OCI-LY7 (cell line): Measurements from ENCODE around the gene IMMP2L.

Experiments used
- EZH2phosphoT487 ChIP-seq: fragments of 200-600 bp; sonication (generic); IDR thresholded peaks from 2 replicates; pipeline ENCODE4 v1.6.1; 2018; ENCODE audit warnings: low read depth, borderline replicate concordance, mild to moderate bottlenecking, mixed run types, antibody characterized with exemption, low read length, moderate library complexity, mixed read lengths
- TF ChIP-seq, protein P1 (sequence below): fragments of 200-600 bp; sonication (generic); conservative IDR thresholded peaks from 2 replicates; pipeline ENCODE4 v1.5.1; 2014; ENCODE audit warnings: mild to moderate bottlenecking, antibody characterized with exemption, low read length, moderate library complexity, mixed read lengths

DNA sequence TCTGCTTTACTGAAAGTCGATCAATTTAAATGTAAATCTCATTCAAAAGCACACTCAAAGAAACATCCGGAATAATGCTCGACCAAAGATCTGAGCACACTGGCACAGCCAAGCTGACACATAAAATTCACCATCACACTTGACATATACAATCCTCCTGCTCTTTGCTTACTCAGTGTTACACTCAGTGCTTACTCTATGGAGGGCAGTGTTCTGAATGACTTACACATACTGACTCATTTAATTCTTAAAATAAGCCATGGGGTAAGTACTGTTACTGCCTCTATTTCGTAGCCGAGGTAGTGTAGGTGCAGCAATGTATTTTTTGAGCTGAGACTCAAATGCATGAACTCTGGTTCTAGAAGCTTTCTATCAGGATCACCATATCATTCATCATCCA lies 892.9 kb downstream of the IMMP2L start:
- TF ChIP-seq, protein P1, sequence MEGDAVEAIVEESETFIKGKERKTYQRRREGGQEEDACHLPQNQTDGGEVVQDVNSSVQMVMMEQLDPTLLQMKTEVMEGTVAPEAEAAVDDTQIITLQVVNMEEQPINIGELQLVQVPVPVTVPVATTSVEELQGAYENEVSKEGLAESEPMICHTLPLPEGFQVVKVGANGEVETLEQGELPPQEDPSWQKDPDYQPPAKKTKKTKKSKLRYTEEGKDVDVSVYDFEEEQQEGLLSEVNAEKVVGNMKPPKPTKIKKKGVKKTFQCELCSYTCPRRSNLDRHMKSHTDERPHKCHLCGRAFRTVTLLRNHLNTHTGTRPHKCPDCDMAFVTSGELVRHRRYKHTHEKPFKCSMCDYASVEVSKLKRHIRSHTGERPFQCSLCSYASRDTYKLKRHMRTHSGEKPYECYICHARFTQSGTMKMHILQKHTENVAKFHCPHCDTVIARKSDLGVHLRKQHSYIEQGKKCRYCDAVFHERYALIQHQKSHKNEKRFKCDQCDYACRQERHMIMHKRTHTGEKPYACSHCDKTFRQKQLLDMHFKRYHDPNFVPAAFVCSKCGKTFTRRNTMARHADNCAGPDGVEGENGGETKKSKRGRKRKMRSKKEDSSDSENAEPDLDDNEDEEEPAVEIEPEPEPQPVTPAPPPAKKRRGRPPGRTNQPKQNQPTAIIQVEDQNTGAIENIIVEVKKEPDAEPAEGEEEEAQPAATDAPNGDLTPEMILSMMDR = no peak
- no peak for TF ChIP-seq EZH2phosphoT487
